ENCODE data around the gene ZFTA.
"Not testable (repeated sequence)": the region's sequence is repeated elsewhere in the genome, so short reads cannot be mapped to it uniquely, and the experiment has no call there.

The ZFTA gene

DNA sequence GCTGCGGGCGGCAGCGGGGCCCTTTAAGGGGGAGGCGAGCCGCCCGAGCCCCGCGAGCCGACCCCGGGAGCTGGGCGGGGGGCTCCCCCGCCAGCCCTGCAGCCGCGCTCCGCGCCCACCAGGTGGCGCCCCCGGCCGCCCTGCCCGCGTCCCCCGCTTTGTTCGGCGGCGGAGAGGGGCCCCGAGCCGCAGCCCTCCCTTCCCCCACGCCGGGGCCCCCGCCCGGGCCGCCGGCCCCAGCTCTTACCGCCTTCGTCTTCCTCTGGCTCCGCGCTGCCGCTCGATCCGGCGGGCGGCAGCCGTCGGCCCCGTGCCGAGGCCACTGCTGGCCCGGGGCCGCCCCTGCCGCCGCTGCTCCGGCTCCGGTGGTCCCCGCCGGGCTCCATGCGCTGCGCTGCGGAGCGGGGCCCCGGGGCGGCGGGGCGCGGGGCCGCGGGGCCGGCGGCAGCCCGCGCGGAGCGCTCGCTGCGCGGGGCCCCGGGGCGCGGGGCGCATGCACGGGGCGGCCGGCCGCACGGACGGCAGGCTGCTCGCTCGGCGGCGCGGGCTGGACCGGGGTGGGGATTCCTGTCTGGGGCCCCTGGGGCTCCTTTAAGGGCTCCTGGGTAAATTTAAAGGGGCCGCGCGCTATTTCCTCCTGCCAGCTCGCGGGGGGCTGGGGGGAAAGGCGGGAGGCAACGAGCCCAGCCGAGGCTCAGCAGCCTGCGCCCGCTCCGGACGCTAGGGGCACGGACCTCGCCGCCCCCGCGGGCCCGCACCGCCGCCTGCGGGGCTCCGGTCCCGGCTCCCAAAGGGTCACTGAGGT is at the start of gene ZFTA:
ZFTA (minus strand) TSS at position 539 of the 805 bp plus-strand sequence; CDS start at position 386, 153 bp downstream.
- no peaks in the 10 kb centered on the region for H3K36me3 ChIP-seq (ENCODE audit: control insufficient read depth in 2 of 2, insufficient read depth in 2 of 2, low read length in 2 of 2)
- peak within 1 kb of the TSS; percentile 67 to 88 for H3K4me3 ChIP-seq (ENCODE audit: low read length in 2 of 2)
- H3K4me1 ChIP-seq (ENCODE audit: control insufficient read depth, insufficient read depth, low read length): peaks cover 50% of the 10 kb centered on the region
- H3K9me3 ChIP-seq (ENCODE audit: control insufficient read depth in 2 of 2, low read length in 2 of 2): no peaks in the 10 kb centered on the region
- peak within 1 kb of the TSS; percentile 66 to 74 for H3K9ac ChIP-seq (ENCODE audit: low read length in 2 of 2)
- H3K27me3 ChIP-seq (ENCODE audit: control insufficient read depth in 1 of 2, insufficient read depth in 2 of 2, low read length in 2 of 2): no peaks in the 10 kb centered on the region
- peak within 1 kb of the TSS; percentile 78 for H3K27ac ChIP-seq (ENCODE audit: low read length)

DNA sequence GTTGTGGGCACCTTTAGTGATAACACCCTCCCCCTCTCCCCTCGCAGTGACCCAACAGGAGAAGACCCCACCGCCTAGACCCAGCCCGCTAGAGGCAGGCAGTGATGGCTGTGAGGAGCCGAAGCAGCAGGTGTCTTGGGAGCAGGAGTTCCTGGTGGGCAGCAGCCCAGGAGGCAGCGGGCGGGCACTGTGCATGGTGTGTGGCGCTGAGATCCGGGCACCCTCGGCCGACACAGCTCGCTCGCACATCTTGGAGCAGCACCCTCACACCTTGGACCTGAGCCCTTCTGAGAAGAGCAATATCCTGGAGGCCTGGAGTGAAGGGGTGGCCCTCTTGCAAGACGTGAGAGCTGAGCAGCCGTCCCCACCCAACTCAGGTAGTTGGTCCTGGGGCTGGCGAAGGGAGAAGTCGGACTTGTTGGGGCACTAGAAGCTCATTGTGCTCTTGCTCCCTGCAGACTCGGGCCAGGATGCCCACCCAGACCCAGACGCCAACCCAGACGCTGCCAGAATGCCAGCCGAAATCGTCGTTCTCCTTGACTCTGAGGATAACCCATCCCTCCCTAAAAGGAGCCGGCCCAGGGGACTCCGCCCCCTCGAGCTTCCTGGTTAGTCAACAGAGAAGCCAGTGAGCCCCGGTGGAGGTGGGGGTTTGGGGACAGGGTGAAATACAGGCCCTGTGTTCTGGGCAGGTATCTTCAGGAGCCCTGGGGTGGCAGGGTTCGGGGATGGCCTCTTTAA is 49.4 kb upstream of the ZFTA start:
- H3K9ac ChIP-seq (ENCODE audit: low read length in 2 of 2): no peak overlapping the region
- no peaks in the 10 kb centered on the region for H3K9me3 ChIP-seq (ENCODE audit: control insufficient read depth in 2 of 2, low read length in 2 of 2)
- H3K4me3 ChIP-seq (ENCODE audit: low read length in 2 of 2): no peak overlapping the region
- H3K4me1 ChIP-seq (ENCODE audit: control insufficient read depth, insufficient read depth, low read length): peaks cover 24% of the 10 kb centered on the region
- no peak overlapping the region for H3K27ac ChIP-seq (ENCODE audit: low read length)
- H3K27me3 ChIP-seq (ENCODE audit: control insufficient read depth in 1 of 2, insufficient read depth in 2 of 2, low read length in 2 of 2): no peaks in the 10 kb centered on the region
- H3K36me3 ChIP-seq (ENCODE audit: control insufficient read depth in 2 of 2, insufficient read depth in 2 of 2, low read length in 2 of 2): peaks cover 30 to 41% of the 10 kb centered on the region in 2 donors

DNA sequence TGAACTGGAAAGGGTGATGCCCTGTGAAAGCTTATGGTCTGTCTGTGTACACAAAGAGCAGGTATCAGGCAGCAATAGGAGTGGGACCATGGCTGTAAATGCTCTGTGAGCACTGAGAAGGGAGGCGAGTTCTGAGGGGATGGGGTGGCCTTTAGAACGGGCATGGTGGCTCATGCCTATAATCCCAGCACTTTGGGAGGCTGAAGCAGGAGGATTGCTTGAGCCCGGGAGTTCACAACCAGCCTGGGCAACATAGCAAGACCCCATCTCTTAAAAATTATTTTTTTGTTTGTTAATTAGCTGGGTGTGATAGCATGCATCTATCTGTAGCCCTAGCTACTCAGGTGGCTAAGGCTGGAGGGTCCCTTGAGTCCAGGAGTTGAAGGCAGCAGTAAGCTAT is 48.2 kb upstream of the ZFTA start:
- Histone ChIP-seq H3K27me3 (ENCODE audit: control insufficient read depth in 1 of 2, insufficient read depth in 2 of 2, low read length in 2 of 2) (no peaks in the 10 kb centered on the region), H3K36me3 (ENCODE audit: control insufficient read depth in 2 of 2, insufficient read depth in 2 of 2, low read length in 2 of 2) (peaks cover 19 to 29% of the 10 kb centered on the region in 2 donors), H3K9ac (ENCODE audit: low read length in 2 of 2) (no peak overlapping the region)

DNA sequence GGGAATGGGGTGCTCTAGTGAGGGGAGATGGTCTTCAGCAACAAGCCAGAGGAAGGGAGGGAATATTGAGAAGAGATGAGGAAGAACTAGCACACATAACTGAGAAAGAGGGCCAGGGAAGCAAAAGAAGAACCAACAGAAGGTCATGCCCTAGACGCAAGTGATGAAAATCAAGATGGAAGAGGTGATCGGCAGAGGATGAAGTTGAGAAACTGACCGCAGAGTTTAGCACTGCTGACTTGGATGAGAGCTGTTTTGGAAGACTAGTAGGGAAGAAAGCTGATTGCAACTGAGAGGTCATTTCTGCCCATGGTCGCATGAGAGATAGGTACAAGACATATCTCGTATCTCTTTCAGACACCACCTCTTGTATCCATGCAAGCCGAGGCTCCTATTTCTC is 47.6 kb upstream of the ZFTA start:
- Histone ChIP-seq H3K4me3 (ENCODE audit: low read length in 2 of 2) (no peak overlapping the region), H3K9me3 (ENCODE audit: control insufficient read depth in 2 of 2, low read length in 2 of 2) (no peaks in the 10 kb centered on the region), H3K27ac (ENCODE audit: low read length) (no peak overlapping the region), H3K36me3 (ENCODE audit: control insufficient read depth in 2 of 2, insufficient read depth in 2 of 2, low read length in 2 of 2) (peaks cover 14 to 23% of the 10 kb centered on the region in 2 donors), H3K27me3 (ENCODE audit: control insufficient read depth in 1 of 2, insufficient read depth in 2 of 2, low read length in 2 of 2) (no peaks in the 10 kb centered on the region), H3K4me1 (ENCODE audit: control insufficient read depth, insufficient read depth, low read length) (peaks cover 31% of the 10 kb centered on the region), H3K9ac (ENCODE audit: low read length in 2 of 2) (no peak overlapping the region)

More for the DNA sequence above, 48.2 kb upstream of the ZFTA start:
- no peak overlapping the region for H3K27ac ChIP-seq (ENCODE audit: low read length)
- peaks cover 31% of the 10 kb centered on the region for H3K4me1 ChIP-seq (ENCODE audit: control insufficient read depth, insufficient read depth, low read length)
- no peak overlapping the region for H3K4me3 ChIP-seq (ENCODE audit: low read length in 2 of 2)
- H3K9me3 ChIP-seq (ENCODE audit: control insufficient read depth in 2 of 2, low read length in 2 of 2): no peaks in the 10 kb centered on the region

DNA sequence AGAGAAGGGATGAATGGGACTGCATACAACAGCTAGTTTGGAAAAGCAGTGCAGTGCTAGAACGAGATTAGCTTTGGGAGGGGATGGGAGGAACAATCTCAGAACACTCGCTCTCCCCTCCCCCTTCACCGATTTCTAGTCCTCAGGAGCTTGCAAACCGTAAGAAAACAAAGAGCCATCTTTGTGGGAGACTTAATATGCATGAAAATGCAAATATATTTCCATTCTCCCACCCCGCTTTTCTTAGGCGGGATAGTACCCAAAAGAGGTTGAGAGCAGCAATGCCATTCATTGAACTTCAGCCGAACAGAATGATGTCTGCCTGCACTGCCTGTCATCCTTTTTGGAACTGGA is 45.8 kb upstream of the ZFTA start:
- peaks cover 4 to 16% of the 10 kb centered on the region in 2 donors for H3K36me3 ChIP-seq (ENCODE audit: control insufficient read depth in 2 of 2, insufficient read depth in 2 of 2, low read length in 2 of 2)
- peaks cover 31% of the 10 kb centered on the region for H3K4me1 ChIP-seq (ENCODE audit: control insufficient read depth, insufficient read depth, low read length)
- peak overlapping the region; percentile 80 for H3K27ac ChIP-seq (ENCODE audit: low read length)
- H3K9me3 ChIP-seq (ENCODE audit: control insufficient read depth in 2 of 2, low read length in 2 of 2): no peaks in the 10 kb centered on the region
- H3K9ac ChIP-seq (ENCODE audit: low read length in 2 of 2): peak overlapping the region; percentile 81 to 89
- H3K4me3 ChIP-seq (ENCODE audit: low read length in 2 of 2): peak overlapping the region; percentile 65 to 92
- no peaks in the 10 kb centered on the region for H3K27me3 ChIP-seq (ENCODE audit: control insufficient read depth in 1 of 2, insufficient read depth in 2 of 2, low read length in 2 of 2)

DNA sequence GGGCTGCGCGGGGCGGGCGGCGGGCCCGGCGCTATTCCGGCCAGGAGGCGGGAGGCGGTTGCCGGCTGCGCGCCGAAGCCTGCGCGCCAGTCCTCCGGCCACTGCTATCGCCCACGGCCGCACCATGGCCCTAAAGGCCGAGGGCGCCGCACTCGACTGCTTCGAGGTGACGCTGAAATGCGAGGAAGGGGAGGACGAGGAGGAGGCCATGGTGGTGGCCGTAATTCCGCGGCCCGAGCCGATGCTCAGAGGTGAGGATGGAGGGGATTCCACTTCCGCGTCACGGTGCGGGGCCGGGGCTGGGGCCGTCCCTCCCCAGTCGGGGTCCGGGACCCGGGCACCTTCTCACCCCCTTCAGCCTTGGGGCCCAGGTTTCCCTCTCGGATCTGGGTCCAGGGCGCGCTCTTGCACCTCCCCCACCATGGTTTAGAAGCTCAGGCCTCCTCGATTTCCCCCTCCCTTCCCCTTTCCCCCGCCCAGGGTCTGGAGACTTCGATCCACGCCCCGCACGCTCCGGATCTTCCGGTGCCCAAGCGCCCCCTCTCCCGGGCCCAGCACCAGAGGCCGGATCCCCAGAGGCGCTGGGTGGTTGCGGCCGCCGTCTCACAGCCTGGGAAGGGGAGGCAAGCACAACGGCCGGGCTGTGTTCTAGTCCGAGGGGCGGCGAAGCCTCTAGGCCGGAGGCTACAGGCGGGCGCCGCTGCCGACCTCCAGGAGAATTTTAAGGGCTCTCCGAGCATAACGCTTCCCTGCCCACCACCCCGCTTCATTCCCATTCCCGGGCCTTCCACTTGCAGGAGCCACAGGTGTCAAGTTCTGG is 45.2 kb upstream of the ZFTA start:
- Histone ChIP-seq H3K9ac (ENCODE audit: low read length in 2 of 2) (peak overlapping the region; percentile 81 to 89), H3K9me3 (ENCODE audit: control insufficient read depth in 2 of 2, low read length in 2 of 2) (no peaks in the 10 kb centered on the region), H3K4me1 (ENCODE audit: control insufficient read depth, insufficient read depth, low read length) (peaks cover 31% of the 10 kb centered on the region), H3K27me3 (ENCODE audit: control insufficient read depth in 1 of 2, insufficient read depth in 2 of 2, low read length in 2 of 2) (no peaks in the 10 kb centered on the region), H3K36me3 (ENCODE audit: control insufficient read depth in 2 of 2, insufficient read depth in 2 of 2, low read length in 2 of 2) (peaks cover 4 to 15% of the 10 kb centered on the region in 2 donors), H3K27ac (ENCODE audit: low read length) (peak overlapping the region; percentile 80), H3K4me3 (ENCODE audit: low read length in 2 of 2) (peak overlapping the region; percentile 65 to 92)

DNA sequence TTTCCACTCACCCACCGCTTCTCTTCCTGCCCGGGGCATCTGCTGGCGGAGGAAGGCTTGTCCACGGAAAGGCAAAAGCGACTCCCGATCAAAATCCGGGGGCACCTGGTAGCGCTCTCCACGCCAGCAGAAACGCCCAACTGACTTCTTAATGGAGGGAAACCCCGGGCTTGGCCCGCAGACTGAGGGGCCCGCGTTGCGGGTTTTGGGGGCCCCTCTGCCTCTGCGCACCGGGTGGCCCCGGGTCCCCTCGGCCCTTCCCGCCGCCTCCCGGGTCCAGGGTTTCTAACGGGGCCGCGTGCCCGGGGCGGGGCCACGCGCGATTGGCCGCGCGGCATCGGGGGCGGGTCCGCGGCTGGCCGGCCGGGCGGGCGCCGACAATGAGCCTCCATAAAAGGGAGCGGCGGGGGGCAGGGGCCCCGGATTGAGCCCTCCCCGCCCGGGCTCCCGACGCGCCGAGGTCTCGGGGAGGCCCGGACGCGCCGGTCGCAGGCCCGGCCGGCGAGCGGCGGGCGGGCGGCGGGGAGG is 44.5 kb upstream of the ZFTA start, which contains the start of gene SPINDOC:
SPINDOC (plus strand) TSS at position 422 of the 528 bp plus-strand sequence. CDS start 231 bp downstream, outside the sequence.
- Histone ChIP-seq H3K36me3 (ENCODE audit: control insufficient read depth in 2 of 2, insufficient read depth in 2 of 2, low read length in 2 of 2) (peaks cover 0 to 9% of the 10 kb centered on the region in 2 donors), H3K4me1 (ENCODE audit: control insufficient read depth, insufficient read depth, low read length) (peaks cover 31% of the 10 kb centered on the region), H3K27me3 (ENCODE audit: control insufficient read depth in 1 of 2, insufficient read depth in 2 of 2, low read length in 2 of 2) (no peaks in the 10 kb centered on the region), H3K27ac (ENCODE audit: low read length) (peak within 1 kb of the TSS; percentile 80), H3K4me3 (ENCODE audit: low read length in 2 of 2) (peak within 1 kb of the TSS; percentile 70 to 92), H3K9ac (ENCODE audit: low read length in 2 of 2) (peak within 1 kb of the TSS; percentile 81 to 89), H3K9me3 (ENCODE audit: control insufficient read depth in 2 of 2, low read length in 2 of 2) (no peaks in the 10 kb centered on the region)

DNA sequence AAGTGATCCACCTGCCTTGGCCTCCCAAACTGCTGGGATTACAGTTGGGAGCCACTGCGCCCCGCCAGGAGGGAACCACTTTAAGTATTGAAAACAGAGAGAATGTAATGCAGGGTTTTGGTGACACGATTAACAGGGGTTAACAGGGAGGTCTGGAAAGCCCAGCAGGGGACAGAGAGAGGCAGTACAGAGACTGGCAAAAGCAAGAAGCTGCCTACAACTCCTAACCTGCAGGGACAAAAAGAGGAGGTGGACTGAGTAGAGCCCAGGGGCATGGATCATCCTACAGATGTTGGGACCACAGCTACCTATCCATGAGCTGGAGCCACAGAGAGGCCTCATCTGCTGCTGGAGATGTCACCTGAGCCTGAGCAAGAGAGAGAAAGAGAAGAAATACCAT is 42.9 kb upstream of the ZFTA start:
- Histone ChIP-seq H3K9ac (ENCODE audit: low read length in 2 of 2) (no peak overlapping the region), H3K4me1 (ENCODE audit: control insufficient read depth, insufficient read depth, low read length) (peaks cover 28% of the 10 kb centered on the region), H3K9me3 (ENCODE audit: control insufficient read depth in 2 of 2, low read length in 2 of 2) (no peaks in the 10 kb centered on the region), H3K4me3 (ENCODE audit: low read length in 2 of 2) (no peak overlapping the region), H3K27me3 (ENCODE audit: control insufficient read depth in 1 of 2, insufficient read depth in 2 of 2, low read length in 2 of 2) (no peaks in the 10 kb centered on the region), H3K27ac (ENCODE audit: low read length) (no peak overlapping the region), H3K36me3 (ENCODE audit: control insufficient read depth in 2 of 2, insufficient read depth in 2 of 2, low read length in 2 of 2) (peaks cover 0 to 3% of the 10 kb centered on the region in 2 donors)

DNA sequence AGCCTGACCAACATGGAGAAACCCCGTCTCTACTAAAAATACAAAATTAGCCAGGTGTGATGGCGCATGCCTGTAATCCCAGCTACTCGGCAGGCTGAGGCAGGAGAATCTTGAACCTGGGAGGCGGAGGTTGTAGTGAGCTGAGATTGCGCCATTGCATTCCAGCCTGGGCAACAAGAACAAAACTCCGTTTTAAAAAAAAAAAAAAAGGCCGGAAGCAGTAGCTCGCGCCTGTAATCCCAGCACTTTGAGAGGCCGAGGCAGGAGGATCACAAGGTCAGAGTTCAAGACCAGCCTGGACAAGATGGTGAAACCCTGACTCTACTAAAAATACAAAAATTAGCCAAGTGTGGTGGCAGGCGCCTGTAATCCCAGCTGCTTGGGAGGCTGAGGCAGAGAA is 41.8 kb upstream of the ZFTA start:
- not testable (repeated sequence) for H3K9me3 ChIP-seq (ENCODE audit: control insufficient read depth in 2 of 2, low read length in 2 of 2)

DNA sequence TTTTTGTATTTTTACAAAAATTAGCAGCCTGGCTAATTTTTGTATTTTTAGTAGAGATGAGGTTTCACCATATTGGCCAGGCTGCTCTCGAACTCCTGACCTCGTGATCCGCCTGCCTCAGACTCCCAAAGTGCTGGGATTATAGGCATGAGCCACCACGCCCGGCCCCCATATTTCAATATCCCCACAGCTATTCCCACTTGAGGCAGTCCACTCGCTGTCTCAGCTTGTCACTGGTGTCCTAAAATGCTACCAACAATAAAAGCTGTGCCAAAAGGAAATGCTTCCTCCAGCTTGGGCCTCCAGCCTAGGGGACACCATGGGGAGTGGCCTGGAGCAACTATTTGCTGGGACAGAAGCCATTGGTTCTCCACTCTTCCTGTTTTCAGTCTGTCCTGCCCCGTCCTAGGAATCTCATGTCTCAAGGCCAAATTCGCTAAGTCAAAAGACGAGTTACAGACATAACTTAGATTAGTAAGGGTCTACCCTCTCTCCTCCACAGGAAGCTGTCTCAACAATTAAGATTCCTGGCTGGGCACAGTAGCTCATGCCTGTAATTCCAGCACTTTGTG is 37.4 kb upstream of the ZFTA start:
- Histone ChIP-seq H3K4me3 (ENCODE audit: low read length in 2 of 2) (no peak overlapping the region), H3K4me1 (ENCODE audit: control insufficient read depth, insufficient read depth, low read length) (no peaks in the 10 kb centered on the region), H3K9me3 (ENCODE audit: control insufficient read depth in 2 of 2, low read length in 2 of 2) (no peaks in the 10 kb centered on the region), H3K27me3 (ENCODE audit: control insufficient read depth in 1 of 2, insufficient read depth in 2 of 2, low read length in 2 of 2) (no peaks in the 10 kb centered on the region), H3K9ac (ENCODE audit: low read length in 2 of 2) (no peak overlapping the region), H3K27ac (ENCODE audit: low read length) (no peak overlapping the region), H3K36me3 (ENCODE audit: control insufficient read depth in 2 of 2, insufficient read depth in 2 of 2, low read length in 2 of 2) (no peaks in the 10 kb centered on the region)

More for the DNA sequence above, 41.8 kb upstream of the ZFTA start:
- peaks cover 24% of the 10 kb centered on the region for H3K4me1 ChIP-seq (ENCODE audit: control insufficient read depth, insufficient read depth, low read length)
- H3K36me3 ChIP-seq (ENCODE audit: control insufficient read depth in 2 of 2, insufficient read depth in 2 of 2, low read length in 2 of 2); H3K9ac ChIP-seq (ENCODE audit: low read length in 2 of 2); H3K27ac ChIP-seq (ENCODE audit: low read length); H3K27me3 ChIP-seq (ENCODE audit: control insufficient read depth in 1 of 2, insufficient read depth in 2 of 2, low read length in 2 of 2); H3K4me3 ChIP-seq (ENCODE audit: low read length in 2 of 2): not testable (repeated sequence)
